HUES48 (cell line): ENCODE results near the gene CYP2A13.
A peak's percentile ranks its signal among the peaks of the same experiment; 100 is the strongest.
"Not testable (repeated sequence)": the region's sequence is repeated elsewhere in the genome, so short reads cannot be mapped to it uniquely, and the experiment has no call there.

Experiments used
- H3K27ac ChIP-seq: one replicate; pipeline ENCODE4 v1.7.0; 2013; ENCODE audit warnings: low read depth, low read length, inconsistent platforms
- H3K27me3 ChIP-seq: 2 replicates; pipeline ENCODE4 v1.6.1; 2013; ENCODE audit warnings: mild to moderate bottlenecking, low read length; ENCODE audit not compliant: control insufficient read depth, insufficient read depth
- H3K36me3 ChIP-seq: 2 replicates; pipeline ENCODE4 v1.6.1; 2013; ENCODE audit warnings: low read length; ENCODE audit not compliant: control insufficient read depth, insufficient read depth
- H3K4me1 ChIP-seq: 2 replicates; pipeline ENCODE4 v1.6.1; 2013; ENCODE audit warnings: mild to moderate bottlenecking, low read length; ENCODE audit not compliant: control insufficient read depth, insufficient read depth
- H3K4me3 ChIP-seq: 2 replicates; pipeline ENCODE4 v1.5.1; 2013; ENCODE audit warnings: mild to moderate bottlenecking, low read depth, low read length
- H3K9ac ChIP-seq: 2 replicates; pipeline ENCODE4 v1.6.1; 2013; ENCODE audit warnings: mild to moderate bottlenecking, low read depth, low read length, moderate library complexity
- H3K9me3 ChIP-seq: 2 replicates; pipeline ENCODE4 v1.6.1; 2013; ENCODE audit warnings: low read length; ENCODE audit not compliant: control insufficient read depth, insufficient read depth

CYP2A13 gene

GRCh38 chr19:41120929-41121911 is 33.0 kb downstream of the CYP2A13 start:
- not testable (repeated sequence) for H3K9ac ChIP-seq, H3K9me3 ChIP-seq, H3K27ac ChIP-seq, H3K36me3 ChIP-seq, H3K4me3 ChIP-seq, H3K27me3 ChIP-seq, H3K4me1 ChIP-seq

DNA sequence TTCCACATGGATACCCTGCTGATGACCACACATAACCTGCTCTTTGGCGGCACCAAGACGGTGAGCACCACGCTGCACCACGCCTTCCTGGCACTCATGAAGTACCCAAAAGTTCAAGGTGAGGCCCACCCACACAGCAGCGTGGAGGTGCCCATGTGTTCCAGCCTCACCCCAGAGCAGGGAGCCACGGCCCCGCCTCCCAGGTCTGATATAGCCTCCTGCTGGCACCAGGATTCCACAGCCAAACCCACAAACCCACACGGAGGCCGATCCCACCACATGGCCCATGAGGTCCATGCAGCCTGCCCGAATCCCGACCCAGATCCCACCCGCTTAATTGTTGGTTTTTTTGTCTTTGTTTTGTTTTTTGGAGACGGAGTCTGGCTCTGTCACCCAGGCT is 34.6 kb downstream of the CYP2A13 start:
- H3K9ac ChIP-seq, H3K36me3 ChIP-seq, H3K27me3 ChIP-seq, H3K27ac ChIP-seq, H3K4me1 ChIP-seq, H3K9me3 ChIP-seq, H3K4me3 ChIP-seq: not testable (repeated sequence)

DNA sequence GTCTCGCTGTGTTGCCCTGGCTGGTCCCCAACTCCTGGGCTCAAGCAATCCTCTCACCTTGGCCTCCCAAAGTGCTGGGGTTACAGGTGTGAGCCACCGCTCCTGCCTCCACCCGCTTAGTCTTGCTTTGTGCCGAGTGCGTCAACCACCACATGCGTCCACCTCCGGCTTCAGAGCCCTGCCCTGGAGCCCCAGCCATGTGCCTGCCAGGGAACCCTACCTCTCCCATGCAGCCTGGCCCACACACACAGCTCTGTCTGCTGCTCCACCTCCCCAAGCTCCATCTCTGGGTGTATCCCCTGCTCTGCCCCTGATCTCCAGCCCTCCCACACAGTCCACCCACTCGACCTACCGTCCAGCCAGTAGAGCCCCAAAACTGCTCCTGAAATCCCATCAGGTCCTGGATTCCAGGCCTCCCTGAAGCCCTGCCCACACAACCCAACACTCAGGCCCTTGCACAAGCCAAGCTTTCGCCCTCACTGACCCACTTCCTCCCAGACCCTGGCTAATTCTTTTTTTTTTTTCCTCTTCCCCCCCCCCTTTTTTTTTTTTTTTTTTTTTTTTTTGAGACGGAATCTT is 35.6 kb downstream of the CYP2A13 start:
- Histone ChIP-seq H3K27ac (no peak overlapping the region), H3K4me3 (no peak overlapping the region), H3K36me3 (no peaks in the 10 kb centered on the region), H3K4me1 (no peaks in the 10 kb centered on the region), H3K9me3 (no peaks in the 10 kb centered on the region), H3K27me3 (0 out of 2 replicates have a peak, but pooled peaks cover 4% of the 10 kb centered on the region), H3K9ac (no peak overlapping the region)

DNA sequence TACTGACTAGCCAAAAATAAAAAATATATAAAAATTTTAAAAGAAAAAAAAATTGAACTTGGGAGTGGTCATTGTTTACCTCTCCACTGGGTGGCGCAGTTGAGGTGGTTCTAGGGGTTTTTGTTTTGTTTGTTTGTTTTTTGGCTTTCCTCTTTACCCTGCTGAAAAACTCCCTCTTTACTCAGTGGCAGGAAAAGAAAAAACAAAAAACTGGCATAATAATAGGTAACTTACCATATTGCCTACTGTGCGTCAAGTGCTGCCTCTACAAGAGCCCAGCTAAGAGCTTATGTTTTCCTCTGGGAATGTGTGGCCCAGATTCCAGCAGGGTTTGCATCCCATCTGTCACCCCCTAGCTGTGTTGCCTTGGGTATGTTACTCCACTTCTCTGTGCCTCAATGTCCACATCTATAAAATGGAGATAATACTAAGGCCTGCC is 38.5 kb downstream of the CYP2A13 start:
- peak overlapping the region; percentile 28 for H3K27ac ChIP-seq
- not testable (repeated sequence) for H3K9me3 ChIP-seq, H3K9ac ChIP-seq, H3K27me3 ChIP-seq, H3K36me3 ChIP-seq, H3K4me1 ChIP-seq, H3K4me3 ChIP-seq

GRCh38 chr19:41127362-41127761 is 39.1 kb downstream of the CYP2A13 start:
- H3K27ac ChIP-seq = peak overlapping the region; percentile 28
- not testable (repeated sequence) for H3K9ac ChIP-seq, H3K36me3 ChIP-seq, H3K4me1 ChIP-seq, H3K27me3 ChIP-seq, H3K4me3 ChIP-seq, H3K9me3 ChIP-seq

- not testable (repeated sequence) for H3K9ac ChIP-seq, H3K4me1 ChIP-seq, H3K27me3 ChIP-seq, H3K27ac ChIP-seq, H3K36me3 ChIP-seq, H3K4me3 ChIP-seq, H3K9me3 ChIP-seq
Observed at GRCh38 chr19:41127801-41128300, 39.6 kb downstream of the CYP2A13 start.

DNA sequence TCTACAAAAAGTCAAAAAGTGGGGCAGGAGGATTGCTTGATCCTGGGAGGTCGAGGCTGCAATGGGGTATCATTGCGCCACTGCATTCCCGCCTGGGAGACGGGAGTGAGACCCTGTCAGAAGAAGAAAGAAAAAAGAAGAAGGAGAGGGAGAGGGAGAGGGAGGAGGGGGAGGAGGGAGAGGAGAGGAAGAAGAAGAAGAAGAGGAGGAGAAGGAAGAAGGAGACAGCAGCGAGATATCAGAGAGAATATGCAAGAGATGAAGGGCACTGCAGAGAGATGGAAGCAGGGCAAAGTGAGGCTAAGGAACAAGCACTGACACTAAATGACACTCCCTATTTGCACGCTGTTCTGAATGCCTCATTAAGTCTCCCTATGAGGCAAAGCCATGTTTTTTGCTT is 40.4 kb downstream of the CYP2A13 start:
- Histone ChIP-seq H3K27me3 (0 out of 2 replicates have a peak, but pooled peaks cover 6% of the 10 kb centered on the region), H3K9me3 (no peaks in the 10 kb centered on the region), H3K4me1 (no peaks in the 10 kb centered on the region)

GRCh38 chr19:41131186-41131585 is 42.9 kb downstream of the CYP2A13 start:
- Histone ChIP-seq H3K4me3 (no peak overlapping the region), H3K9ac (no peak overlapping the region), H3K9me3 (no peaks in the 10 kb centered on the region), H3K27me3 (0 out of 2 replicates have a peak, but pooled peaks cover 6% of the 10 kb centered on the region), H3K4me1 (no peaks in the 10 kb centered on the region), H3K36me3 (no peaks in the 10 kb centered on the region), H3K27ac (no peak overlapping the region)

More for the DNA sequence above, 40.4 kb downstream of the CYP2A13 start:
- no peak overlapping the region for H3K4me3 ChIP-seq
- H3K36me3 ChIP-seq = no peaks in the 10 kb centered on the region
- no peak overlapping the region for H3K27ac ChIP-seq
- H3K9ac ChIP-seq = no peak overlapping the region

- no peaks in the 10 kb centered on the region for H3K36me3 ChIP-seq
- H3K4me1 ChIP-seq = no peaks in the 10 kb centered on the region
- H3K9me3 ChIP-seq = no peaks in the 10 kb centered on the region
- no peak overlapping the region for H3K4me3 ChIP-seq
- no peak overlapping the region for H3K9ac ChIP-seq
- H3K27me3 ChIP-seq = 0 out of 2 replicates have a peak, but pooled peaks cover 6% of the 10 kb centered on the region
- H3K27ac ChIP-seq = no peak overlapping the region
Observed at GRCh38 chr19:41133260-41133659, 45.0 kb downstream of the CYP2A13 start.

GRCh38 chr19:41134616-41135015 is 46.4 kb downstream of the CYP2A13 start:
- Histone ChIP-seq H3K27me3 (no peaks in the 10 kb centered on the region), H3K9me3 (no peaks in the 10 kb centered on the region), H3K4me3 (no peak overlapping the region), H3K4me1 (no peaks in the 10 kb centered on the region), H3K27ac (no peak overlapping the region), H3K9ac (no peak overlapping the region), H3K36me3 (no peaks in the 10 kb centered on the region)
